Caco-2 (cell line): Measurements from ENCODE around the gene FAM78A. TPM values are rescaled to one million over a fixed set of nuclear protein-coding genes. Genes with fewer than 3 reads are reported as not detected.

Source experiments
- BruUV-seq: library from RNA; stranded (reverse); fragments of 400-500 nt; replicated peaks from 2 replicates; lab custom pipeline; 2021; lab: Mats Ljungman, UMichigan
- CTCF ChIA-PET: fragments of 300-600 bp; sonication (Branson Sonifier 250); formaldehyde crosslinking; loops from one replicate; lab custom pipeline; 2022; ENCODE audit warnings: antibody characterized with exemption; lab: Charles Lee
- POLR2A ChIA-PET: fragments of 300-600 bp; sonication (Branson Sonifier 250); formaldehyde crosslinking; loops from one replicate; lab custom pipeline; 2022; ENCODE audit warnings: antibody characterized with exemption; lab: Charles Lee
- DNase-seq, 2 experiments: peaks; one replicate each; pipeline versions ENCODE4 v3.0.0 to v3.0.0-alpha.2; 2020 to 2022
- H3K27me3 ChIP-seq: replicated peaks from 2 replicates; pipeline ENCODE4 v1.6.0; 2011; ENCODE audit warnings: low read length; ENCODE audit not compliant: control insufficient read depth, insufficient read depth
- H3K36me3 ChIP-seq: 2 replicates; pipeline ENCODE4 v1.5.1; 2011; ENCODE audit warnings: low read length; ENCODE audit not compliant: control insufficient read depth, insufficient read depth
- H3K4me1 ChIP-seq: fragments of 250-450 bp; sonication (Bioruptor Pico); 2 replicates; pipeline ENCODE4 v1.5.1; 2020; ENCODE audit warnings: mild to moderate bottlenecking
- H3K4me3 ChIP-seq: 2 replicates; pipeline ENCODE4 v1.5.1; 2011; ENCODE audit warnings: low read depth, mild to moderate bottlenecking, control low read depth, low read length
- H3K9me3 ChIP-seq: fragments of 250-450 bp; sonication (Bioruptor Pico); 2 replicates; pipeline ENCODE4 v1.5.1; 2020; ENCODE audit warnings: mild to moderate bottlenecking, moderate library complexity
- H3K27ac Mint-ChIP-seq: one replicate; pipeline ENCODE4 v1.8.0; 2022; ENCODE audit warnings: mixed read lengths; ENCODE audit not compliant: unreplicated experiment
- H3K27me3 Mint-ChIP-seq: one replicate; pipeline ENCODE4 v1.8.0; 2022; ENCODE audit warnings: mixed read lengths; ENCODE audit not compliant: insufficient read depth, unreplicated experiment
- H3K36me3 Mint-ChIP-seq: one replicate; pipeline ENCODE4 v1.8.0; 2022; ENCODE audit warnings: mild to moderate bottlenecking, mixed read lengths; ENCODE audit not compliant: insufficient read depth, unreplicated experiment
- H3K4me1 Mint-ChIP-seq: one replicate; pipeline ENCODE4 v1.8.0; 2022; ENCODE audit warnings: low read depth, mixed read lengths; ENCODE audit not compliant: unreplicated experiment
- H3K4me3 Mint-ChIP-seq: one replicate; pipeline ENCODE4 v1.8.0; 2022; ENCODE audit warnings: mild to moderate bottlenecking, moderate library complexity, mixed read lengths; ENCODE audit not compliant: unreplicated experiment
- H3K9me3 Mint-ChIP-seq: one replicate; pipeline ENCODE4 v1.8.0; 2022; ENCODE audit warnings: mixed read lengths; ENCODE audit not compliant: unreplicated experiment
- intact Hi-C: fragments of 100-400 bp; cut with micrococcal nuclease; formaldehyde crosslinking; loops from one replicate; pipeline ENCODE4 v1.10.0; 2022; ENCODE audit not compliant: unreplicated experiment
- total RNA-seq: library from RNA; stranded (reverse); gene quantifications from 2 replicates; pipeline ENCODE4 v1.2.3, GENCODE V29; 2022
- TF ChIP-seq, protein P1 (sequence below), 2 experiments: fragments of 200-600 bp in 1 of 2; IDR thresholded peaks; 1 replicate in 1 of 2; 2 replicates in 1 of 2; pipeline versions ENCODE4 v1.5.1 to v1.8.0; 2011 to 2022; ENCODE audit warnings: antibody characterized with exemption in 1 of 2, control low read depth in 1 of 2, inconsistent platforms in 1 of 2, low read depth in 1 of 2, low read length in 1 of 2, mild to moderate bottlenecking in 1 of 2, moderate library complexity in 1 of 2; ENCODE audit not compliant: insufficient read depth in 1 of 2, severe bottlenecking in 1 of 2, unreplicated experiment in 1 of 2

Gene FAM78A
- total RNA-seq, 1 experiment from 2014 or later, result 0.70 TPM

DNA sequence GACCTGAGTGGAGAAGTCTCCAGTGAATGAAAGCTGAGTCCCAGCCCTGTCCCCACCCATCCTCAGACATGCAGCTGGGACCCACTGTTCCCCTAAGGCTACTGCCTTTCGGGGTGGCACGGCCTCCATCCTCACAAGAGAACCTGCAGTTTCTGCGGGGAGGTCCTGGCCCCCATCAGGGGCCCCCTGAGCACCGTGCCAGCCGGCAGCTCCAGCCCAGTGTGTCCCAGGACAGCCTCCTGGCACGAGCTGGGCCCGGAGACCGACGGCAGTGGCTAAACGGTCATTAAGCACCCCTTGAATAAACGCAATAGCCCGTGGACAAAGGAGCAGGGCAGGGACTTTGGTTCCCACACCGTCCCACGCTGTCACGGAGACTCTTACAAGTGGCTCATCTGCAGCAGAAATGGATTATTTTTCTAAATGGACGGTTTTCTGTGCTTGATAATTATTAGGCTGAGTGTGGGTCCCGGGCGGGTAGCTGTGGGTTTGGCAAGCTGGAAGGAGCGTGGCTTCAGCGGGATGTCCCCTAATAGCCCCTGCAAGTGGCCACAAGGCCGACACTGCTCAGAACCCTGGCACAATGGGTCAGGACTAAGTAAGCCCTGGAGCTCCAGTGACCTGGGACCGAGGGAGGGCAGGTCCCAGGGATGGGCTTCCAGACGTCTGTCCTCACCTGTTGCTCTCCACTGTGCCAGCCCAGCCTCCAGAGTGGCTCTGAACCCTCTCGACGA is 17.4 kb downstream of the FAM78A start:
- intact Hi-C loops, result no loop called here
- Histone ChIP-seq H3K27me3 (no peaks in the 10 kb centered on the region), H3K9me3 (no peaks in the 10 kb centered on the region), H3K36me3 (no peaks in the 10 kb centered on the region), H3K4me1 (no peaks in the 10 kb centered on the region), H3K4me3 (no peak overlapping the region)
- Mint-ChIP-seq H3K4me1 (no peaks in the 10 kb centered on the region), H3K4me3 (no peak overlapping the region), H3K9me3 (no peaks in the 10 kb centered on the region), H3K36me3 (peaks cover 4% of the 10 kb centered on the region), H3K27ac (no peak overlapping the region), H3K27me3 (no peaks in the 10 kb centered on the region)
- BruUV-seq, result no TSS peak
- POLR2A ChIA-PET, result no interaction called here
- TF ChIP-seq, protein P1, sequence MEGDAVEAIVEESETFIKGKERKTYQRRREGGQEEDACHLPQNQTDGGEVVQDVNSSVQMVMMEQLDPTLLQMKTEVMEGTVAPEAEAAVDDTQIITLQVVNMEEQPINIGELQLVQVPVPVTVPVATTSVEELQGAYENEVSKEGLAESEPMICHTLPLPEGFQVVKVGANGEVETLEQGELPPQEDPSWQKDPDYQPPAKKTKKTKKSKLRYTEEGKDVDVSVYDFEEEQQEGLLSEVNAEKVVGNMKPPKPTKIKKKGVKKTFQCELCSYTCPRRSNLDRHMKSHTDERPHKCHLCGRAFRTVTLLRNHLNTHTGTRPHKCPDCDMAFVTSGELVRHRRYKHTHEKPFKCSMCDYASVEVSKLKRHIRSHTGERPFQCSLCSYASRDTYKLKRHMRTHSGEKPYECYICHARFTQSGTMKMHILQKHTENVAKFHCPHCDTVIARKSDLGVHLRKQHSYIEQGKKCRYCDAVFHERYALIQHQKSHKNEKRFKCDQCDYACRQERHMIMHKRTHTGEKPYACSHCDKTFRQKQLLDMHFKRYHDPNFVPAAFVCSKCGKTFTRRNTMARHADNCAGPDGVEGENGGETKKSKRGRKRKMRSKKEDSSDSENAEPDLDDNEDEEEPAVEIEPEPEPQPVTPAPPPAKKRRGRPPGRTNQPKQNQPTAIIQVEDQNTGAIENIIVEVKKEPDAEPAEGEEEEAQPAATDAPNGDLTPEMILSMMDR (IDR thresholded peaks at IDR 0.05; ENCODE audit: insufficient read depth in 1 of 2, low read depth in 1 of 2, low read length in 1 of 2, severe bottlenecking in 1 of 2, unreplicated experiment in 1 of 2), result no peak
- no peak for DNase-seq
- CTCF ChIA-PET, result no interaction called here

DNA sequence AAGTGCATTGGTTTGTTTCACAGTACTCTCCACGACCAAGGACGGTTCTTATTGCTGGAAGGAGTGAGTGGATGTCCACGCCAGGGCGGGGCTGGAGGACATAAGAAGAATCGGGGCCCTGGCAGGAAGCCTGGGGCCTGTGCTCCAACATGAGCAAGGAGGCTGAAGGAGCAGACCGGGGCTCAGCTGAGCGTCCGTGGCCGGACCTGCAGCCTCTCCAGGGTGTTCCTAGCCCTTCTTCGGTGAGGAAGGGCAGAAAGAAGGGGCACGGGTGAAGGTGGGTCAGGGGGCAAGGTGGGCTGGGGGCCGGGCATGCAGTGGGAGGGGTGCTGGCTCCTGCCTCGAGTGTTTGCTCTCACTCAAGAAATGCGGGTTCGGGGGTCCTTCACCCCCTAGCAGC is 18.1 kb downstream of the FAM78A start:
- H3K4me3 ChIP-seq, result no peak overlapping the region
- BruUV-seq, result no TSS peak
- no peak overlapping the region for H3K4me3 Mint-ChIP-seq
- no peaks in the 10 kb centered on the region for H3K27me3 ChIP-seq
- no peaks in the 10 kb centered on the region for H3K4me1 Mint-ChIP-seq
- H3K4me1 ChIP-seq, result no peaks in the 10 kb centered on the region
- H3K9me3 ChIP-seq, result no peaks in the 10 kb centered on the region
- ChIA-PET POLR2A (no interaction called here), CTCF (no interaction called here)
- DNase-seq, result no peak
- intact Hi-C loops, result no loop called here
- peaks cover 4% of the 10 kb centered on the region for H3K36me3 Mint-ChIP-seq
- TF ChIP-seq, protein P1 (IDR thresholded peaks at IDR 0.05; ENCODE audit: insufficient read depth in 1 of 2, low read depth in 1 of 2, low read length in 1 of 2, severe bottlenecking in 1 of 2, unreplicated experiment in 1 of 2), result no peak
- H3K27me3 Mint-ChIP-seq, result no peaks in the 10 kb centered on the region
- no peaks in the 10 kb centered on the region for H3K9me3 Mint-ChIP-seq
- no peak overlapping the region for H3K27ac Mint-ChIP-seq
- no peaks in the 10 kb centered on the region for H3K36me3 ChIP-seq

DNA sequence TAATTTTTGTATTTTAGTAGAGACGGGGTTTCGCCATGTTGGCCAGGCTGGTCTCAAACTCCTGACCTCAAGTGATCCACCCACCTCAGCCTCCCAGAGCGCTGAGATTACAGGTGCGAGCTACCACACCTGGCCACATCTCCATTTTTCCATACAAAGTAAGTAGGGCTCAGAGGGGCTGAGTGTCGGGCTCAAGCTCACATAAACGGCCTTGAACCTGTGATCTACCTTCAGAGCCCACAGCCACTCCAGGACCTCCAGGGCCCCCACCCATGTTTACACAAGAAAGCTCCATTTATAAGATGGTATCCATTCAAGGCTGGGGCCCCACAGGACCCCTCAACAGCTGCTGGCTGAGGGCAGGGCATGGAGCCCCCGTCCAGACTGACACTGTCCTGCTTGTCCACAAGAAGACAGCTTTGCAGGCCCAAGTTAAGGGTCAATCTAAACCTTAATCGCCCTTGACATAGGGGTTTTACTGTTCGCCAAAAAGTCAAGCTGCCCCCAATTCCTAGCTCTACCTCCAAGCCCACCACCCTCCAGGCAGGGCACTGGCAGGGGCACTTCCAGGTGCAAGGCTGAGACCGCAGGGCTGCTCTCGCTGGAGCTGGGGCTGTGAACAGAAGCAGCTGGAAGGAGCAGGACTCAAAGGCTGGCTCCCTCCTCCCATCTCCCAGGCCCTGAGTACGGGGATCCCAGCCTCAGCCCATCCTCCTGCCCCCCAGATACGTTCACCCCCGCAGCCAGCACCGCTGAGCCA is 18.9 kb downstream of the FAM78A start:
- Mint-ChIP-seq H3K4me3 (no peak overlapping the region), H3K27me3 (no peaks in the 10 kb centered on the region), H3K9me3 (no peaks in the 10 kb centered on the region), H3K27ac (no peak overlapping the region), H3K4me1 (no peaks in the 10 kb centered on the region), H3K36me3 (peaks cover under 1% of the 10 kb centered on the region)
- H3K36me3 ChIP-seq, result no peaks in the 10 kb centered on the region
- intact Hi-C loops, result no loop called here
- no peak overlapping the region for H3K4me3 ChIP-seq
- DNase-seq, result no peak
- TF ChIP-seq, protein P1 (IDR thresholded peaks at IDR 0.05; ENCODE audit: insufficient read depth in 1 of 2, low read depth in 1 of 2, low read length in 1 of 2, severe bottlenecking in 1 of 2, unreplicated experiment in 1 of 2), result no peak
- H3K4me1 ChIP-seq, result no peaks in the 10 kb centered on the region
- no peaks in the 10 kb centered on the region for H3K27me3 ChIP-seq
- no TSS peak for BruUV-seq
- no peaks in the 10 kb centered on the region for H3K9me3 ChIP-seq
- CTCF ChIA-PET, result interaction anchor here (0.7 kb wide), 1 partner anchor 995 kb away, joined by 6 read pairs; no protein-coding TSS in a partner anchor
- POLR2A ChIA-PET, result no interaction called here
